Measurements from ENCODE around the gene CRIP2.

The CRIP2 gene

GRCh38 chr14:105490572-105491365, 16.1 kb downstream of the CRIP2 start, which contains the start of gene TEDC1:
TEDC1 (plus strand) TSS chr14:105491246; CDS start chr14:105491376, 130 bp downstream.
- Histone ChIP-seq H3K27me3 (ENCODE audit: insufficient read depth, low read length) (peaks cover 5% of the 10 kb centered on the region; the same call in 1 of the 2 replicates), H3K4me3 (ENCODE audit: low read depth, low read length) (peak within 1 kb of the TSS; percentile 96), H2AFZ (ENCODE audit: low read length, unreplicated experiment) (peak within 1 kb of the TSS; percentile 83), H3K36me3 (ENCODE audit: insufficient read depth, low read length) (no peaks in the 10 kb centered on the region), H3K4me1 (ENCODE audit: control insufficient read depth, insufficient read depth, low read length, unreplicated experiment) (peaks cover 23% of the 10 kb centered on the region), H3K79me2 (ENCODE audit: control insufficient read depth, insufficient read depth, low read length, unreplicated experiment) (peaks cover 3% of the 10 kb centered on the region), H3K27ac (ENCODE audit: low read depth, low read length) (peak within 1 kb of the TSS; percentile 88)

DNA sequence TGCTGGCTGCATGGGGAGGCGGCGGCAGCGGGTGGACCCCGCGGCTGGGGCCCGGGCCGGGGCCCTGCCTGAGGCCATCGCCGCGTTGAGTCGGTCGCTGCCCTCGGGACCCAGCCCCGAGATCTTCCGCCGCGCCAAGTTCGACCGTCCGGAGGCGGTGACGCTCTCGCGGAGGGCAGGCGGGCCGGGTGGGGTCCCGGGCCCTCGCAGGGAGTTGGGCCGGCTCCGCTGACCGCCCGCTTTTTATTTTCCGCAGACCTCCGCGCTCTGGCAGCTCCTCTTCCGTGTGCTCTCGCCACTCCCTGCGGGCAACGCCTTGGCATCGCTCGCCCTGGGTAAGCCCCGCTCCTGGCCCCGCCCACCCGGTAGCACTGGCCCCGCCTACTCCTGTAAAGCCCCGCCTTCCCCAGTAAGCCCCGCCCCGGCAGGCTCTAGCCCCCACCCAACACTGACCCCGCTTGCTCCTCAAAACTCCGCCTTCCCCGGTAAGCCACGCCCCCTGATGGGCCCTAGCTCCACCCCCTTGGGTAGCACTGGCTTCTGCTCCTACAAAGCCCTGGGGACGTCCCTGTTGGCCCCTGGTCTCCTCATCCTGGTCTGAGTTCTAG, 16.8 kb downstream of the CRIP2 start:
- Histone ChIP-seq H3K36me3 (ENCODE audit: insufficient read depth, low read length) (no peaks in the 10 kb centered on the region), H3K27ac (ENCODE audit: low read depth, low read length) (peak overlapping the region; percentile 88), H2AFZ (ENCODE audit: low read length, unreplicated experiment) (peak overlapping the region; percentile 79), H3K79me2 (ENCODE audit: control insufficient read depth, insufficient read depth, low read length, unreplicated experiment) (peaks cover 3% of the 10 kb centered on the region), H3K4me3 (ENCODE audit: low read depth, low read length) (peak overlapping the region; percentile 96), H3K27me3 (ENCODE audit: insufficient read depth, low read length) (peaks cover 5% of the 10 kb centered on the region; the same call in 1 of the 2 replicates), H3K4me1 (ENCODE audit: control insufficient read depth, insufficient read depth, low read length, unreplicated experiment) (peaks cover 20% of the 10 kb centered on the region)

GRCh38 chr14:105492031-105492970, 17.7 kb downstream of the CRIP2 start:
- Histone ChIP-seq H3K36me3 (ENCODE audit: insufficient read depth, low read length) (no peaks in the 10 kb centered on the region), H3K79me2 (ENCODE audit: control insufficient read depth, insufficient read depth, low read length, unreplicated experiment) (peaks cover 3% of the 10 kb centered on the region), H3K27me3 (ENCODE audit: insufficient read depth, low read length) (peaks cover 2% of the 10 kb centered on the region; the same call in 1 of the 2 replicates), H3K4me1 (ENCODE audit: control insufficient read depth, insufficient read depth, low read length, unreplicated experiment) (peaks cover 18% of the 10 kb centered on the region), H2AFZ (ENCODE audit: low read length, unreplicated experiment) (no peak overlapping the region), H3K4me3 (ENCODE audit: low read depth, low read length) (peak overlapping the region; percentile 96), H3K27ac (ENCODE audit: low read depth, low read length) (no peak overlapping the region)

GRCh38 chr14:105492971-105493871, 18.6 kb downstream of the CRIP2 start:
- peaks cover 12% of the 10 kb centered on the region for H3K4me1 ChIP-seq (ENCODE audit: control insufficient read depth, insufficient read depth, low read length, unreplicated experiment)
- H3K27ac ChIP-seq (ENCODE audit: low read depth, low read length), result no peak overlapping the region
- H2AFZ ChIP-seq (ENCODE audit: low read length, unreplicated experiment), result no peak overlapping the region

GRCh38 chr14:105493921-105494605, 19.4 kb downstream of the CRIP2 start:
- Histone ChIP-seq H3K4me1 (ENCODE audit: control insufficient read depth, insufficient read depth, low read length, unreplicated experiment) (peaks cover 8% of the 10 kb centered on the region), H3K36me3 (ENCODE audit: insufficient read depth, low read length) (no peaks in the 10 kb centered on the region)

More at GRCh38 chr14:105492971-105493871, 18.6 kb downstream of the CRIP2 start:
- Histone ChIP-seq H3K27me3 (ENCODE audit: insufficient read depth, low read length) (no peaks in the 10 kb centered on the region), H3K36me3 (ENCODE audit: insufficient read depth, low read length) (no peaks in the 10 kb centered on the region), H3K79me2 (ENCODE audit: control insufficient read depth, insufficient read depth, low read length, unreplicated experiment) (peaks cover 3% of the 10 kb centered on the region), H3K4me3 (ENCODE audit: low read depth, low read length) (no peak overlapping the region)

GRCh38 chr14:105494606-105494929, 19.9 kb downstream of the CRIP2 start:
- H3K4me1 ChIP-seq (ENCODE audit: control insufficient read depth, insufficient read depth, low read length, unreplicated experiment), result peaks cover 4% of the 10 kb centered on the region
- no peak overlapping the region for H2AFZ ChIP-seq (ENCODE audit: low read length, unreplicated experiment)
- H3K79me2 ChIP-seq (ENCODE audit: control insufficient read depth, insufficient read depth, low read length, unreplicated experiment), result peaks cover 3% of the 10 kb centered on the region
- H3K4me3 ChIP-seq (ENCODE audit: low read depth, low read length), result no peak overlapping the region
- H3K27ac ChIP-seq (ENCODE audit: low read depth, low read length), result no peak overlapping the region
- no peaks in the 10 kb centered on the region for H3K27me3 ChIP-seq (ENCODE audit: insufficient read depth, low read length)
- H3K36me3 ChIP-seq (ENCODE audit: insufficient read depth, low read length), result no peaks in the 10 kb centered on the region

More at GRCh38 chr14:105493921-105494605, 19.4 kb downstream of the CRIP2 start:
- Histone ChIP-seq H3K4me3 (ENCODE audit: low read depth, low read length) (no peak overlapping the region), H3K27me3 (ENCODE audit: insufficient read depth, low read length) (no peaks in the 10 kb centered on the region), H3K79me2 (ENCODE audit: control insufficient read depth, insufficient read depth, low read length, unreplicated experiment) (peaks cover 3% of the 10 kb centered on the region), H3K27ac (ENCODE audit: low read depth, low read length) (no peak overlapping the region), H2AFZ (ENCODE audit: low read length, unreplicated experiment) (no peak overlapping the region)

DNA sequence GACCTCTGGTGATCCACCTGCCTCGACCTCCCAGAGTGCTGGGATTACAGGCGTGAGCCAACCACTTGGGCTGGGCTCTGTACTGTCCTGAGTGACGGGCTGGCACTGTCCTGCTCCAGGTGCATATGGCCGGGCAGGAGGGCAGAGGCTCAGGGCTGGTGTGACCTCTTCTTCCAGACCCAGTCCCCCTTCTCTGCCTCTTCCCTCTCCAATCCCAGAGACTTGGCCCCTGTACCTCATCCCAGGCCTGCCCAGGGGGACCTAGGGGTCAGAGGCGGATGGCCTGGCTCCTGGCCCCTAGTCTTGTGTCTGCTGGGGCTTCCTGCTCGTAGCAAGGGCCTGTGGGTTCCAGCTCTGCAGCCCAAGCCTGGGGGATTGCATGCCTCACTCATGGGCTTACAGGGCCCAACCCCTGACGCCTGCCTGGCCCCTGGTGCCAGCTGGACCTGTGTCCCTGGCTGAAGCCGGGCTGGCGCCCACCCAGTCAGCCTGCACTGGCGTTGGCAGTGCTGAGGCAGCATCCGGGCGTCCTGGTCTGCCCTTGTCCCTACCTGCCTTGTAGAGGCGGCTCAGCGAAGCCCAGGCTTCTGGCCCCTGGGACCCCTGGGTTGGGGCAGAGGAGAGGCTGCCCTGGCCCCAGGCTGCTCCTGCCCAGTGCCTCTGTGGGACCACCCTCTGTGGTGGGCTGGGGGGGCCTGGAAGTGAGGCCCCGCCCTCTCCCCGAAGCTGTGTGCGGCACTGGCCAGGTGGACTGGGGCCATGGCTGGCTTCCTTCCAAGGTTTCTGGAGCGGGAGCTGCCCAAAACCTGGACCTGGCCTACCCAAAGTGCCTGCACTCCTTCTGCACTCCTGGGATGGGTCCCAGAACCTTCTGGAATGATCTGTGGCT, 20.7 kb downstream of the CRIP2 start:
- peaks cover 3% of the 10 kb centered on the region for H3K79me2 ChIP-seq (ENCODE audit: control insufficient read depth, insufficient read depth, low read length, unreplicated experiment)
- H3K27me3 ChIP-seq (ENCODE audit: insufficient read depth, low read length), result no peaks in the 10 kb centered on the region
- H3K36me3 ChIP-seq (ENCODE audit: insufficient read depth, low read length), result no peaks in the 10 kb centered on the region
- peaks cover 4% of the 10 kb centered on the region for H3K4me1 ChIP-seq (ENCODE audit: control insufficient read depth, insufficient read depth, low read length, unreplicated experiment)
- no peak overlapping the region for H2AFZ ChIP-seq (ENCODE audit: low read length, unreplicated experiment)
- no peak overlapping the region for H3K27ac ChIP-seq (ENCODE audit: low read depth, low read length)
- no peak overlapping the region for H3K4me3 ChIP-seq (ENCODE audit: low read depth, low read length)

DNA sequence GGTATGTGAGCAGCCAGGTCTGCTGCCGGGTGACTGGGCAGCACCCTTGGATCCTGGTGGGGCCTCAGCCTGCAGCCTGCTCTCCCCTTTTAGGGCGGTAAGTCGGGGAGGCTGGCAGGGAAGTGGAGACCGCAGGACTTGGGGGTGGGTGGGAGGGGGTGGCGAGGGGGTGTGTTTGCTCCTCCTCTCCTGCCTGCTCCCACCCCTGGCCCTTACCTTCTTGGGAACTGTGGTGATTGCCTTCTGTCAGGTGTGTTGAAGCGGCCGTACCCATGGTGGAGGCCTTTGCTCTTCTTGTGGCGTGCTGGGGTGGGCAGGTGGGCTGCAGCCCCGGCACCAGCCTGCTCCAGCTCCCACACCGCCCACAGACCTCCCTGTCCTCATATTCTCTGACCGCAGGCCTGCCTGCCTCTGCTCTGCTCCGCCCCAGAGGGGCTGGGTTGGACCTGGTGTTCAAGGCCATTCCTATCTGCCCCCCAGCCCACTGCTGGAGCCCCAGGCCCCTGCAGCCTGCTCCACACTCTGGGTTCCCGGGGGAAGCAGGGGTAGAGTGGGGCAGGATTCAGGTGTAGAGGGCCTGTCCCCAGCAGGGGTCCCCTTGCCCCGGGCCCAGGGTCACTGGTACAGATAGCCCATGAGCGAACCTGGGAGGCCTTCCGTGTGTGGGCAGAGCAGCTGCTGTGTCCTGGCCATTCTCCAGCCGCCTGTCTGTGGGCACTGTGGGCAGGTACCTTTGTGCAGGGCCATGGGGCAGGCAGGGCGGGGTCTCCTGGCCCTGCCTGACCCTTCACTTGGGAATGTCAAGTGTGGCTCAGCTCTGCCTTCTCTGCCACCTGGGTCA, 21.6 kb downstream of the CRIP2 start:
- no peak overlapping the region for H3K4me3 ChIP-seq (ENCODE audit: low read depth, low read length)
- no peaks in the 10 kb centered on the region for H3K27me3 ChIP-seq (ENCODE audit: insufficient read depth, low read length)
- no peak overlapping the region for H3K27ac ChIP-seq (ENCODE audit: low read depth, low read length)
- no peak overlapping the region for H2AFZ ChIP-seq (ENCODE audit: low read length, unreplicated experiment)
- no peaks in the 10 kb centered on the region for H3K36me3 ChIP-seq (ENCODE audit: insufficient read depth, low read length)
- H3K79me2 ChIP-seq (ENCODE audit: control insufficient read depth, insufficient read depth, low read length, unreplicated experiment), result peaks cover 3% of the 10 kb centered on the region
- H3K4me1 ChIP-seq (ENCODE audit: control insufficient read depth, insufficient read depth, low read length, unreplicated experiment), result peaks cover 4% of the 10 kb centered on the region
